Endothelial cell of umbilical vein (primary cell): ENCODE measurements around the gene HHLA2. TPM values are rescaled to one million over a fixed set of nuclear protein-coding genes. Genes with fewer than 3 reads are reported as not detected.

Experiments
- BruUV-seq: library from RNA; stranded (reverse); fragments of 400-500 nt; replicated peaks from 2 replicates; lab custom pipeline; 2021; lab: Mats Ljungman, UMichigan
- CTCF ChIA-PET: fragments of 300-600, 350-600 bp; sonication (Branson Sonifier 250); formaldehyde crosslinking; loops from one replicate; lab custom pipeline; 2021; ENCODE audit warnings: antibody characterized with exemption, inconsistent platforms; lab: Charles Lee
- POLR2A ChIA-PET: fragments of 300-600, 350-600 bp; sonication (Branson Sonifier 250); formaldehyde crosslinking; loops from one replicate; lab custom pipeline; 2021; ENCODE audit warnings: antibody characterized with exemption, inconsistent platforms; lab: Charles Lee
- DNase-seq: peaks from one replicate; pipeline ENCODE4 v3.0.0-alpha.2; 2011; ENCODE audit warnings: low read depth, low spot score
- FAIRE-seq: peaks from 2 replicates; lab custom pipeline; 2011; peaks lifted over from hg19 to GRCh38; lab: Jason Lieb, UNC
- H2AFZ ChIP-seq: 2 replicates; pipeline ENCODE4 v1.6.0; 2012; ENCODE audit warnings: low read depth, low read length, control low read depth, inconsistent platforms
- H3K27ac ChIP-seq: 2 replicates; pipeline ENCODE4 v1.5.1; 2011; ENCODE audit warnings: low read depth, mild to moderate bottlenecking, control low read depth, low read length, moderate library complexity; ENCODE audit not compliant: insufficient read depth
- H3K27me3 ChIP-seq, 2 experiments: 2 replicates each; pipeline versions ENCODE4 v1.6.0 to v1.6.1; 2011; ENCODE audit warnings: low read length in 2 of 2, mixed read lengths in 1 of 2; ENCODE audit not compliant: control insufficient read depth in 2 of 2, insufficient read depth in 2 of 2
- H3K36me3 ChIP-seq, 2 experiments: 2 replicates in 1 of 2; 3 replicates in 1 of 2; pipeline ENCODE4 v1.5.1; 2011; ENCODE audit warnings: low read length in 2 of 2, mild to moderate bottlenecking in 1 of 2, moderate library complexity in 1 of 2; ENCODE audit not compliant: control insufficient read depth in 2 of 2, insufficient read depth in 2 of 2; ENCODE audit errors: extremely low read depth in 1 of 2
- H3K4me1 ChIP-seq: 3 replicates; pipeline ENCODE4 v1.5.1; 2011; ENCODE audit warnings: mild to moderate bottlenecking, low read length; ENCODE audit not compliant: control insufficient read depth, insufficient read depth; ENCODE audit errors: extremely low read depth
- H3K4me2 ChIP-seq: 2 replicates; pipeline ENCODE4 v1.6.1; 2011; ENCODE audit warnings: low read length, control low read depth, mixed read lengths; ENCODE audit not compliant: insufficient read depth
- H3K4me3 ChIP-seq, 3 experiments: fragments of 200-600 bp in 1 of 3; sonication (generic), shearing (Covaris generic) in 1 of 3; replicated peaks in 1 of 3; 2 replicates each; pipeline ENCODE4 v1.5.1; 2011 to 2016; ENCODE audit warnings: control low read depth in 3 of 3, low read length in 3 of 3, mild to moderate bottlenecking in 2 of 3, inconsistent platforms in 1 of 3, low read depth in 1 of 3, moderate library complexity in 1 of 3; ENCODE audit not compliant: insufficient read depth in 1 of 3
- H3K79me2 ChIP-seq: 2 replicates; pipeline ENCODE4 v1.6.0; 2012; ENCODE audit warnings: low read length, inconsistent platforms; ENCODE audit not compliant: control insufficient read depth, insufficient read depth
- H3K9ac ChIP-seq: replicated peaks from 2 replicates; pipeline ENCODE3; 2011; ENCODE audit warnings: low read length, control low read depth; ENCODE audit not compliant: insufficient read depth; ENCODE audit errors: extremely low read depth
- H3K9me1 ChIP-seq: replicated peaks from 3 replicates; pipeline ENCODE4 v1.6.0; 2011; ENCODE audit warnings: mild to moderate bottlenecking, low read length; ENCODE audit not compliant: control insufficient read depth, insufficient read depth; ENCODE audit errors: extremely low read depth
- H3K9me3 ChIP-seq: replicated peaks from 2 replicates; pipeline ENCODE4 v1.5.1; 2012; ENCODE audit warnings: low read length, inconsistent platforms; ENCODE audit not compliant: control insufficient read depth, insufficient read depth
- H4K20me1 ChIP-seq: replicated peaks from 2 replicates; pipeline ENCODE3; 2011; ENCODE audit warnings: mild to moderate bottlenecking, low read length; ENCODE audit not compliant: control insufficient read depth, insufficient read depth; ENCODE audit errors: extremely low read depth
- EZH2 ChIP-seq: IDR thresholded peaks from 2 replicates; pipeline ENCODE4 v1.6.1; 2012; ENCODE audit warnings: borderline replicate concordance, low read depth, mild to moderate bottlenecking, moderate library complexity, low read length, inconsistent platforms; ENCODE audit not compliant: severe bottlenecking
- FOS ChIP-seq: IDR thresholded peaks from 2 replicates; pipeline ENCODE4 v1.6.1; 2011; ENCODE audit warnings: mild to moderate bottlenecking, low read length, moderate library complexity, borderline replicate concordance; ENCODE audit not compliant: insufficient read depth
- GATA2 ChIP-seq: IDR thresholded peaks from 2 replicates; pipeline ENCODE4 v1.7.0; 2011; ENCODE audit warnings: low read depth, mild to moderate bottlenecking, moderate library complexity, mixed read lengths, low read length; ENCODE audit not compliant: insufficient read length, insufficient read depth
- JUN ChIP-seq: IDR thresholded peaks from 2 replicates; pipeline ENCODE4 v1.6.1; 2011; ENCODE audit warnings: borderline replicate concordance, low read depth; ENCODE audit not compliant: insufficient read length, insufficient read depth
- MAX ChIP-seq: IDR thresholded peaks from 2 replicates; pipeline ENCODE4 v1.6.1; 2011; ENCODE audit not compliant: insufficient read depth, insufficient read length
- MYC ChIP-seq: IDR thresholded peaks from one replicate; pipeline ENCODE4 v1.6.1; 2011; ENCODE audit warnings: mild to moderate bottlenecking, low read depth, low read length
- POLR2A ChIP-seq: IDR thresholded peaks from 2 replicates; pipeline ENCODE4 v1.6.1; 2012; ENCODE audit warnings: low read depth, mild to moderate bottlenecking, control low read depth, low read length
- POLR2AphosphoS5 ChIP-seq: IDR thresholded peaks from 2 replicates; pipeline ENCODE4 v1.6.1; 2012; ENCODE audit warnings: low read depth, mild to moderate bottlenecking, control low read depth, low read length, moderate library complexity; ENCODE audit not compliant: insufficient read depth
- dilution Hi-C: fragments of 300-500 bp; cut with MboI; formaldehyde crosslinking; loops from one replicate; pipeline ENCODE4 v1.15.0; 2019; ENCODE audit warnings: low sequenced_read_pairs; ENCODE audit not compliant: extremely low pct_ligation_motif_present
- intact Hi-C: fragments of 100-400 bp; cut with micrococcal nuclease; formaldehyde crosslinking; loops from one replicate; pipeline ENCODE4 v1.10.0; 2022
- polyA plus RNA-seq, 4 experiments: library from polyadenylated mRNA; depleted of rRNA in 3 of 4; stranded (reverse) in 3 of 4; unstranded in 1 of 4; fragments of >200 nt; gene quantifications; 2 replicates each; pipeline versions ENCODE4 v1.2.1 to v1.2.3, GENCODE V29; 2011 to 2012; ENCODE audit warnings: missing spikeins in 1 of 4
- total RNA-seq: library from RNA; stranded (reverse); gene quantifications from 2 replicates; pipeline ENCODE4 v1.2.3, GENCODE V29; 2021
- TF ChIP-seq, protein P1 (sequence below), 2 donors: IDR thresholded peaks; 1 replicate in 1 of 2; 2 replicates in 1 of 2; pipeline ENCODE4 v1.5.1; 2011; ENCODE audit warnings: low read length in 2 of 2, mild to moderate bottlenecking in 2 of 2, moderate library complexity in 2 of 2, control low read depth in 1 of 2, inconsistent platforms in 1 of 2, low read depth in 1 of 2; ENCODE audit not compliant: insufficient read depth in 1 of 2; ENCODE audit errors: extremely low read depth in 1 of 2

HHLA2 gene
- total and polyA plus RNA-seq, 2 donors (not counting 3 experiments of a cell fraction or from before 2014, with no cell fraction given): not detected

DNA sequence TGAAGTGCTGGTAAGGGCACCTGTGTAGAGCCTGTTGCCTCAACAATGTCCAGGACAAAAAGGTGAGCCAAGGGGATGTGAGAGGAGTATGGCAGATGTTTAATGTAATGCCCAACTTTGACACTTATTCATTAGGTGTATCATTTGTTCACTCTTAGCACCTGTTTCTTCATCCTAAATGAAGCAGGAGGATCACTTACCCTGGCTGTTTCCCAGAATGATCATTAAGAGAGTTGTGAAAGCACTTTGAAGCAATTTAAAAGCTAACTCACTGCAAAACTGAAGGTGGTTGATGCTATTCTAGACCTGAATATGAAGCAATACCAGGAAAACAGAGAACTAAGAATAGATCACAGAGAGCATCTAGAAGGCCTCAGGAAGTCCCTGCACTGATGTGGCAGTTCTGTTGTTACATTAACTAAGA lies 3.4 kb upstream of the HHLA2 start:
- ChIA-PET CTCF (interaction anchor here (1.1 kb wide), 1 partner anchor 365 kb away, joined by 3 read pairs; no protein-coding TSS in a partner anchor), POLR2A (no interaction called here)
- DNase-seq (no peak), FAIRE-seq (no peak)
- H3K4me3 ChIP-seq: no peak overlapping the region
- dilution Hi-C loops: no loop called here
- H3K79me2 ChIP-seq: no peaks in the 10 kb centered on the region
- TF ChIP-seq POLR2AphosphoS5: no peak
- no peak for TF ChIP-seq EZH2
- no peak for TF ChIP-seq JUN
- TF ChIP-seq MYC: no peak
- TF ChIP-seq GATA2: no peak
- TF ChIP-seq, protein P1, sequence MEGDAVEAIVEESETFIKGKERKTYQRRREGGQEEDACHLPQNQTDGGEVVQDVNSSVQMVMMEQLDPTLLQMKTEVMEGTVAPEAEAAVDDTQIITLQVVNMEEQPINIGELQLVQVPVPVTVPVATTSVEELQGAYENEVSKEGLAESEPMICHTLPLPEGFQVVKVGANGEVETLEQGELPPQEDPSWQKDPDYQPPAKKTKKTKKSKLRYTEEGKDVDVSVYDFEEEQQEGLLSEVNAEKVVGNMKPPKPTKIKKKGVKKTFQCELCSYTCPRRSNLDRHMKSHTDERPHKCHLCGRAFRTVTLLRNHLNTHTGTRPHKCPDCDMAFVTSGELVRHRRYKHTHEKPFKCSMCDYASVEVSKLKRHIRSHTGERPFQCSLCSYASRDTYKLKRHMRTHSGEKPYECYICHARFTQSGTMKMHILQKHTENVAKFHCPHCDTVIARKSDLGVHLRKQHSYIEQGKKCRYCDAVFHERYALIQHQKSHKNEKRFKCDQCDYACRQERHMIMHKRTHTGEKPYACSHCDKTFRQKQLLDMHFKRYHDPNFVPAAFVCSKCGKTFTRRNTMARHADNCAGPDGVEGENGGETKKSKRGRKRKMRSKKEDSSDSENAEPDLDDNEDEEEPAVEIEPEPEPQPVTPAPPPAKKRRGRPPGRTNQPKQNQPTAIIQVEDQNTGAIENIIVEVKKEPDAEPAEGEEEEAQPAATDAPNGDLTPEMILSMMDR (IDR thresholded peaks at IDR 0.05; ENCODE audit: extremely low read depth in 1 of 2, insufficient read depth in 1 of 2, low read depth in 1 of 2, low read length in 2 of 2): no peak
- TF ChIP-seq FOS: no peak
- TF ChIP-seq POLR2A: no peak
- no peak for TF ChIP-seq MAX
- H4K20me1 ChIP-seq: no peaks in the 10 kb centered on the region
- no peaks in the 10 kb centered on the region for H3K9me1 ChIP-seq
- no peaks in the 10 kb centered on the region for H3K4me1 ChIP-seq
- H3K27me3 ChIP-seq: no peaks in the 10 kb centered on the region
- no peak overlapping the region for H3K9ac ChIP-seq
- H3K9me3 ChIP-seq: no peaks in the 10 kb centered on the region
- BruUV-seq: no TSS peak
- H2AFZ ChIP-seq: no peak overlapping the region
- intact Hi-C loops: no loop called here
- H3K36me3 ChIP-seq: no peaks in the 10 kb centered on the region
- no peak overlapping the region for H3K27ac ChIP-seq
- H3K4me2 ChIP-seq: no peak overlapping the region
